ENCODE measurements around the gene USP20. TPM values are rescaled to one million over a fixed set of nuclear protein-coding genes. Genes with fewer than 3 reads are reported as not detected.

Gene USP20
- total RNA-seq, 4 donors from 2014 or later = 11.5 to 18.5 (median 15.5) TPM

GRCh38 chr9:129840034-129840433, 4.8 kb downstream of the USP20 start:
- ATAC-seq (ENCODE audit: low FRiP score) (no peak), DNase-seq (ENCODE audit: low spot score) (no peak)
- no peak for TF ChIP-seq CTCF (IDR thresholded peaks at IDR 0.05)

GRCh38 chr9:129841071-129841470, 5.8 kb downstream of the USP20 start:
- no peak for ATAC-seq (ENCODE audit: low FRiP score)
- DNase-seq (ENCODE audit: low spot score) = no peak
- no peak for TF ChIP-seq CTCF (IDR thresholded peaks at IDR 0.05)

GRCh38 chr9:129845373-129845772, 10.1 kb downstream of the USP20 start:
- no peak for ATAC-seq (ENCODE audit: low FRiP score)
- DNase-seq (ENCODE audit: low spot score) = no peak
- TF ChIP-seq CTCF (IDR thresholded peaks at IDR 0.05) = no peak

- TF ChIP-seq CTCF (IDR thresholded peaks at IDR 0.05) = no peak
- DNase-seq (ENCODE audit: low spot score) = no peak
- no peak for ATAC-seq (ENCODE audit: low FRiP score)
These were observed 13.6 kb downstream of the USP20 start for GRCh38 chr9:129848712-129849441.

GRCh38 chr9:129849901-129850300, 14.6 kb downstream of the USP20 start:
- no peak for DNase-seq (ENCODE audit: low spot score)
- ATAC-seq (ENCODE audit: low FRiP score) = no peak
- no peak for TF ChIP-seq CTCF (IDR thresholded peaks at IDR 0.05)

DNA sequence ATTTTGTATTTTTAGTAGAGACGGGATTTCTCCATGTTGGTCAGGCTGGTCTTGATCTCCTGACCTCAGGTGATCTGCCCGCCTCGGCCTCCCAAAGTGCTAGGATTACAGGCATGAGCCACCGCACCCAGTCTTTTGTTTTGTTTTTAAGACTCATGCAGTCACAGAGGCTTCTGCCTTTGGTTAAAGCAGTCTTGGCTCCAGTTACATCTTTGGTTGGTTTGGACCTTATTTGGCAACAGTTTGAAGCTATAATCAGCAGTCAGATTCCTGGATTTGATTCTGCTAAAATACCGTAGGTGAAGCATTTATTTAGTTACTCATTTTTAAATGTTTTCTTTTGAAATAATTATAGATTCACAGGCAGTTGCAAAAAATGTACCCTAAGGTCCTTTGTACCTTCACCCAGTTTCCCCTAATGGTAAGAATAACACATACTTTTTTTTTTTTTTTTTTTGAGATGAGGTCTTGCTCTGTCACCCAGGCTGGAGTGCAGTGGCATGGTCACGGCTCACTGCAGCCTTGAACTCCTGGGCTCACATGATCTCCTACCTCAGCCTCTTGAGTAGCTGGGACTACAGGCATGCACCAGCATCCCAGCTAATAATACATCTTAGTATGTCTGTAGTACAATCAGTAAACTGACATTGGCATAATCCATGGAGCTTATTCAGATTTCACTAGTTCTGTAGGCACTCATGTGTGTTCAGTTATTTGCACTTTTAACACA, 15.7 kb downstream of the USP20 start:
- DNase-seq (ENCODE audit: low spot score) (no peak), ATAC-seq (ENCODE audit: low FRiP score) (no peak)
- TF ChIP-seq CTCF (IDR thresholded peaks at IDR 0.05) = no peak

- DNase-seq (ENCODE audit: low spot score) (no peak), ATAC-seq (ENCODE audit: low FRiP score) (no peak)
- no peak for TF ChIP-seq CTCF (IDR thresholded peaks at IDR 0.05)
These were observed 16.6 kb downstream of the USP20 start for GRCh38 chr9:129851821-129852220.

Measured in omental fat pad (tissue), 4 donors.